Measurements from ENCODE around the gene WNK2.

Gene WNK2

DNA sequence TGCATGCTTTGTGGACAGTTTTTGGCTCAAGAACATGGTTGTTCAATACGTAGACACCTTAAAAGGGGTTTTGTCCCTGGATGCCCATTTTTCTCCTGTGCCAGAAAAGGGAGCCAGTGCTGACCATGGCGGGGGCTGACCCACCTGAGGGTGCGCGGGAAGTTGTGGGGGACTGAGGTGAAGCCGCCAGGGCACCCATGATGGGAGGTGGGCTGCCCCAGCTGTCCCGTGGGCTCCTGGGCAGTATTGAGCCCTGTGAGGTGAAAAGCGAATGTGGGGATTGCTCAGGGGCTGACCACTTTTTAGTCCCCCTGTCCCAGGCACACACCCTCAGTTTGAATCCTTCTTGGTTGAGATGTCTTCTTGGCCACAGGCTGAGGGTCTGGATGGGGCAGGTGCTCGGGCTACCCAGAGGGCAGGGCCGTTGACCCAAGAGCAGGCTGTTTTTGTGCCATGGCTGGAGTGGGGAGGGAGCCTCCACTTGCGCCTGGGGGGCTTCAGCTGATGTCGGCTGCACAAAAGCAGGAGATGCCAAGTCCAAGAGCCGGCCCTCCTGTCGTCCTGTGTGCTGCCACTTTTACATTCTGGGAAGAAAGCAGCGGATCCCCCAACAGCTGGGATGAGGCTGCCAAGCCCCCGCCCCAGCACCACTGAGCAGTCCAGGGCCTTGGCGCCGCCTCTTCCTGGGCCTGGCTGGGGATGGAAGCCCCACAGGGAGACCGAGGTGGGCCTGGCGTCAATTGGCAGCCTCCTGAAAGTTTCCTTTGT, 120.1 kb downstream of the WNK2 start:
- DNase-seq (ENCODE audit: low read depth) = no peak
- TF ChIP-seq, protein P1, sequence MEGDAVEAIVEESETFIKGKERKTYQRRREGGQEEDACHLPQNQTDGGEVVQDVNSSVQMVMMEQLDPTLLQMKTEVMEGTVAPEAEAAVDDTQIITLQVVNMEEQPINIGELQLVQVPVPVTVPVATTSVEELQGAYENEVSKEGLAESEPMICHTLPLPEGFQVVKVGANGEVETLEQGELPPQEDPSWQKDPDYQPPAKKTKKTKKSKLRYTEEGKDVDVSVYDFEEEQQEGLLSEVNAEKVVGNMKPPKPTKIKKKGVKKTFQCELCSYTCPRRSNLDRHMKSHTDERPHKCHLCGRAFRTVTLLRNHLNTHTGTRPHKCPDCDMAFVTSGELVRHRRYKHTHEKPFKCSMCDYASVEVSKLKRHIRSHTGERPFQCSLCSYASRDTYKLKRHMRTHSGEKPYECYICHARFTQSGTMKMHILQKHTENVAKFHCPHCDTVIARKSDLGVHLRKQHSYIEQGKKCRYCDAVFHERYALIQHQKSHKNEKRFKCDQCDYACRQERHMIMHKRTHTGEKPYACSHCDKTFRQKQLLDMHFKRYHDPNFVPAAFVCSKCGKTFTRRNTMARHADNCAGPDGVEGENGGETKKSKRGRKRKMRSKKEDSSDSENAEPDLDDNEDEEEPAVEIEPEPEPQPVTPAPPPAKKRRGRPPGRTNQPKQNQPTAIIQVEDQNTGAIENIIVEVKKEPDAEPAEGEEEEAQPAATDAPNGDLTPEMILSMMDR (conservative IDR thresholded peaks at IDR 0.05; ENCODE audit: control insufficient read depth, insufficient read depth, low read depth, low read length) = no peak
- H3K4me3 ChIP-seq (ENCODE audit: control insufficient read depth, low read depth, low read length) = no peak overlapping the region

DNA sequence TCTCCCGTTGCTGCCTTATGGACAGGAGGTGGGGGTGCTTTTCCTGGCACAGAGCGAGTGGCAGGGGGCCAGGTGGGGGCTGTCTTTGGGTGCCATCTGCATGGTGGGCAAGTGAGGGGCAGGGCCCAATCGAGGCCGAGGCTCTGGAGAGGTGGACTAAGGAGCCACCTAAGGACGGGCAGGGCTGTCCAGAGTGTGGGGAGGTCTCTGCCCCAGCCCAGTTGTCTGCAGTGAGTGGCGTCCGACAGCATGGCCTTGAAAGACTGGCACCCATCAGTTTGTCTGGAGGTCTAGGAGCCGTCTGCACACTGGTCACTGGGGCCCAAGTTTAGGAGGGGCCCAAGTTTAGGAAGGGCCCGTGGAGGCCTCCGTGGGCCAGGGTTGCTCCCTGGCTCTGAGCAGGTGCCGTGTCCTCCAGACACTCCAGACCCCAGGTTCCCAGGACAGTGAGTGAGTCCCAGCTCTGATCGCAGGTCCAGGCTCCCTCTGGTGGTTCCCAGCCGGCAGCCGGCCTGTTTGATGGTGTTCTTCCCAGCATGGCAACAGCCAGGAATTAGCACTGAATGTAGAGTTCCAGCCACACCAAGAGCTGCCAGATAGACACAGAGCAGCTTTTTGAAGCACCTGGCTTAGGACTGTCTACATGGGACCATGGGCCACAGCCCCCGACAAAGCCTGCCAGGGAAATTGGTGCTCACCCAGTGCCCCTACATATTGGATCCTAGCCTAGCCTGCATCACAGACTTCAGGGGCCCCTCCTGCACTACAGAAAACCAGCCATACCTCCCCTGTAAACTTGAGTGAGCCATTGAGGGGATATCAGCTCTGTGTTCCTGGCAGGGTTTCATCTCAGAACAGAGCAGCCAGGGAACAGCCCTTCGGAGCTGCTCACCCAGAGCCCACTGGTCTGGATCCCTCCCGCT, 120.9 kb downstream of the WNK2 start:
- DNase-seq (ENCODE audit: low read depth) = peak; percentile 37
- TF ChIP-seq, protein P1 (conservative IDR thresholded peaks at IDR 0.05; ENCODE audit: control insufficient read depth, insufficient read depth, low read depth, low read length) = peak; percentile 63
- H3K4me3 ChIP-seq (ENCODE audit: control insufficient read depth, low read depth, low read length) = no peak overlapping the region

DNA sequence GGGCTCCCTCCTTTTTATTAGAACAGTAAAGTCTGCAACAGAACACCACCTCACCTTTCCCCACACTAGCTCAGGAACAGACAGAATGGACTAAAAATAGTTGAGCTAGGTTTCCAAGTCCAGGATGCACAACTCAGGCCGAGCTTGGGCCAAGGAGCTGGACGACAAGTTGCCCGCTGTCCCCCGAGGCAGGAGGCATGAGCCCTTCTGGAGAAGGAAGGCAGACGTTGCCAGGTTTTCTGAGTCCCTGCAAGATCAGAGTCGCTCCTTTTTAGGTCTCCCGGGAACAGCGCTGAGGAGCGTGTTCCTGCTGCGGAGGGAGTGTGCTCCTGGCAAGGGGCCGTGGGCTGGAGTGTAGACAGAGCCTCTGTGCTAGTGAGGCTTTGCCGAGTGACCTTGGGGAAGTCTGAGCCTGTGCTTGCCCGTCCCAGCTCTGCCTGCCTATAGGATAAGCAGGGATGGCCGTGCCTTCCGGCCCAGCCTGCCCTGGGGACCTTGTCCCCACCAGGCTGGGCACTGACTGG, 121.6 kb downstream of the WNK2 start:
- TF ChIP-seq, protein P1 (conservative IDR thresholded peaks at IDR 0.05; ENCODE audit: control insufficient read depth, insufficient read depth, low read depth, low read length) = no peak
- no peak overlapping the region for H3K4me3 ChIP-seq (ENCODE audit: control insufficient read depth, low read depth, low read length)
- DNase-seq (ENCODE audit: low read depth) = no peak

DNA sequence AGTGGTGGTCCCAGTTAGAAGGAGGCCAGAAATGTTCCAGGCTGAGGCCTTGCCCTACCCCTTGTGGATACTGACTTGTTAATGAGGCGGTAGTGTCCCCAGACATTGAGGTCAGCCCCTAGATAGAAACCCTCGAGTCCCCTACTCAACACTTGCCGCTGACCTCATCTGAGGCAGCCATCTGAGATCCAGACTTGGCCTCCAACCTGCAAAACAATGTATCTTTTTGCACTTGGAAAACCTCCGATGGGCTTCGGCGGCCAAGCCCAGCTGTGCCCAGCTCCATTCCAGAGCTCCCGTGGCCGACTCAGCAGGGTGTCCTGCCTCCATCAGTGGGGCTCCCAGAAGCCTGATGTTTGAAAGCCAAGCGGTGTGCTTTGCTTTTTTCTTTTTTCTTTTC, 122.1 kb downstream of the WNK2 start:
- no peak for DNase-seq (ENCODE audit: low read depth)
- no peak overlapping the region for H3K4me3 ChIP-seq (ENCODE audit: control insufficient read depth, low read depth, low read length)
- TF ChIP-seq, protein P1 (conservative IDR thresholded peaks at IDR 0.05; ENCODE audit: control insufficient read depth, insufficient read depth, low read depth, low read length) = no peak

DNA sequence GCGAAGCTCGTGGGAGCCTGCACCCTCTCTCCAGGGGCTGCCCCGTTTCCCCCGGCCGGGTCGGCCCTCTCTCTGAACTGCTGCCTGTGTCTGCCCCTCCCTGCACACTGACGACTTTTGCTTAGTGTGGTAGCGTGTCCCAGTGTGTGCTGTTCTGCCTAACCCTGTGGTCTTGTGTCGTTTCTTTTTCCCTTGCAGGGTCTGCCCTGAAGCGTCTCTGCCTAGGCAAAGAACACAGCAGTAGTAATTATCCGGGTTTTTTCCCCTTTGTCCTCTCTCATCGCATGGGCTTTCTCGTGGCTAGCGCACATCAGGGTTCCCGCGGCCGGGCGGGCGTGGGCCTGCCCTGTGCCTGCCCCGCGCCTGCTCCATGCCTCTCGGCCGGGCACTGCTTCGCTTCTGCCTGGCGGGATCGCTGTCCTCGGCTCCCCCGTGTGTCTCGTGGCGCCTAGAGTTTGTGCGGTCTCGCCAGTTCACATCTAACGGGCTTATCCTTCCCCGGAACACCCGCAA, 122.7 kb downstream of the WNK2 start:
- TF ChIP-seq, protein P1 (conservative IDR thresholded peaks at IDR 0.05; ENCODE audit: control insufficient read depth, insufficient read depth, low read depth, low read length) = no peak
- no peak for DNase-seq (ENCODE audit: low read depth)
- H3K4me3 ChIP-seq (ENCODE audit: control insufficient read depth, low read depth, low read length) = no peak overlapping the region

DNA sequence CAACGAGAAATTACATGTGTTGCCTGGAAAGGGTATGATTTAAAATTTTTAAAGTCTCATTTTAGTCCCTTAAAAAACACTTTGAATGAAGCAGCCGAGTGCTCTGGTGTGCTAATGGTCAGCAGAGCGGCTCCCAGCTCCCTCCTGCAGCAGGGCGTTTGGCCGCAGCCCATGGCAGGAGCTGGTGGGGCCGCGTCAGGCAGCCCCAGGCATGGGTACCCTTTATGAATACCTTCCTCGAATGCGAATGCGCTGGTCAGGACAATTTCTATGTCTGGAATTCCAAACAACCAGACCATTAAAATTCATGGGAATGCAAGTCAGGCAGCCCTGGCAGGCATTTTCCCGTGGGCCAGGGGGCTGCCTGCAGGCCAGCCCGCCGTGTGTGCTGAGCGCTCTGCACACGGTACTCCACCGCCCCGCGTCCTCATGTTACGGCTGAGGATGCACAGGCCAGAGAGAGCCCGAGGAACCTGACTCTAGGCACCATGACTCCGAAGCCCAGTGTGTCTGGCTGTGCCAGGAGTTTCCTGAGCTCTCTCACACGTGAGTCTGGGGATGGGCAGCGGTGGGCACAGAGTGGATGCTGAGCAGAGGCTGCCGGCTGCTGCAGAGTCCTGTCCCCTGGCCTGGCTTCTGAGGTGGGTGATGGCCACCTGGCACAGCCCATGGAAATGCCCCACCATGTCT, 123.7 kb downstream of the WNK2 start:
- TF ChIP-seq, protein P1 (conservative IDR thresholded peaks at IDR 0.05; ENCODE audit: control insufficient read depth, insufficient read depth, low read depth, low read length) = no peak
- H3K4me3 ChIP-seq (ENCODE audit: control insufficient read depth, low read depth, low read length) = no peak overlapping the region
- DNase-seq (ENCODE audit: low read depth) = no peak
